C4-2B (cell line): Measurements from ENCODE around the gene CNTFR.

ENCODE experiments used
- ZFX ChIP-seq: fragments of 450-650 bp; IDR thresholded peaks from 2 replicates; pipeline ENCODE4 v1.6.1; 2017
- TF ChIP-seq, protein P1 (sequence below): fragments of 450-650 bp; conservative IDR thresholded peaks from 2 replicates; pipeline ENCODE4 v1.5.1; 2017; ENCODE audit warnings: mild to moderate bottlenecking

DNA sequence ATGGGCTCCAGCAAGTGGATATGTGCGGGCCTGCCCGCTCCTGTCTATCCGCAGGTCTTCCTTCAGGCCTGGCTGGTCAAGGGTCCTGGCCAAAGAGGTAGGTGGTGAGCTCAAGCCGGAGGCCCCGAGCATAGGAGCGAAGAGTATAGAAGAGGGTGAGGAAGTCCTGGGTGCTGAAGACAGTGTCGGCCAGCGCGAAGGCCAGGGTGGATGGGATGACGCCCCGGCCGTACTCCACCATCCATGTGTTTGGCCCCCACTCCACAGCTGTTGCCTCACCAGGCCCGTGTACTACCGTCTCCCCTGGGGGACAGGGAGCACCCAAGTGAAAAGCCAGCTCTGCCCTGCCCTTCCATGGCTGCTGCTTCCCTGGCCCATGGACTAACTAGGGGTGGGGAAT, 46.0 kb upstream of the CNTFR start:
- TF ChIP-seq, protein P1, sequence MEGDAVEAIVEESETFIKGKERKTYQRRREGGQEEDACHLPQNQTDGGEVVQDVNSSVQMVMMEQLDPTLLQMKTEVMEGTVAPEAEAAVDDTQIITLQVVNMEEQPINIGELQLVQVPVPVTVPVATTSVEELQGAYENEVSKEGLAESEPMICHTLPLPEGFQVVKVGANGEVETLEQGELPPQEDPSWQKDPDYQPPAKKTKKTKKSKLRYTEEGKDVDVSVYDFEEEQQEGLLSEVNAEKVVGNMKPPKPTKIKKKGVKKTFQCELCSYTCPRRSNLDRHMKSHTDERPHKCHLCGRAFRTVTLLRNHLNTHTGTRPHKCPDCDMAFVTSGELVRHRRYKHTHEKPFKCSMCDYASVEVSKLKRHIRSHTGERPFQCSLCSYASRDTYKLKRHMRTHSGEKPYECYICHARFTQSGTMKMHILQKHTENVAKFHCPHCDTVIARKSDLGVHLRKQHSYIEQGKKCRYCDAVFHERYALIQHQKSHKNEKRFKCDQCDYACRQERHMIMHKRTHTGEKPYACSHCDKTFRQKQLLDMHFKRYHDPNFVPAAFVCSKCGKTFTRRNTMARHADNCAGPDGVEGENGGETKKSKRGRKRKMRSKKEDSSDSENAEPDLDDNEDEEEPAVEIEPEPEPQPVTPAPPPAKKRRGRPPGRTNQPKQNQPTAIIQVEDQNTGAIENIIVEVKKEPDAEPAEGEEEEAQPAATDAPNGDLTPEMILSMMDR, result no peak
- TF ChIP-seq ZFX, result no peak
